Measurements from ENCODE around the gene SIAH3.

The SIAH3 gene

DNA sequence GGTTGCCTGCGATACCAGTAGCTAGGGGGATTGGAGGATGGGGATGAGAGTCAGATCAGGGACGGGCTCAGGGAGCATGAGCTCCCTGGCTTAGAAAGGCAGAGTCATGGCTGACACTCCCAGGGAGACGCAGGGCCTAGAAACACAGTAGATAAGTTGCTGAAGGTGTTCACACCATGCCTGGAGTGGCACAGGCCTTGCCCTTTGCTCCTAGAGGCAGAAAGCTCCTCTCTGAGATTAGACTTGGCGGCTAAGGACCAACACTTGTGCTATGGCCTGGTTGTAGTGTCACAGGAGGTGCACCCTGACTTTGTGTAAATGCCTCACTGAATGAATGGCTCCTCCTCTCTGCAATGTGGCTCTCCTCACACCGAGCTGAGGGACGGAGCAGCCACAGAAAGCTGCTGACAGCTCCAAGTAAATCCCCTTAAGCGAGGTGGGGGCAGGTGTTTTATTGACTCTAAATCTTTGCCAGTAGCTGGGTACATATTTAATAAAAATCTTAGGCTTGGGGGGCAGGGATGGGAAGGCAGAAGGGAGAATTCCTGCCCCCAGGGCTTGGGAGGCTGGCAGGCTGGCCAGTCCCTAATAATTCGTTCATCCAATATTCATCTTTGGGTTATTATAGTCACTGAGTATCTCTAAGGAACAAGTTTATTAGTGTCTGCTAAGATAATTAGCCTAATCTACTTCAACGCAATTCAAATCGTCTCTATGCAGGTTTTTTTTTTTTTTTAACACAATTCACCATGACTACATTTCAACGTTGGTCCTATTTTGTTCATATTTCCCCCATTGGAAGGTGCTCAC, 54.9 kb downstream of the SIAH3 start:
- no peak overlapping the region for H3K27ac ChIP-seq
- no peaks in the 10 kb centered on the region for H3K36me3 ChIP-seq (replicated peaks)
- TF ChIP-seq, protein P1, sequence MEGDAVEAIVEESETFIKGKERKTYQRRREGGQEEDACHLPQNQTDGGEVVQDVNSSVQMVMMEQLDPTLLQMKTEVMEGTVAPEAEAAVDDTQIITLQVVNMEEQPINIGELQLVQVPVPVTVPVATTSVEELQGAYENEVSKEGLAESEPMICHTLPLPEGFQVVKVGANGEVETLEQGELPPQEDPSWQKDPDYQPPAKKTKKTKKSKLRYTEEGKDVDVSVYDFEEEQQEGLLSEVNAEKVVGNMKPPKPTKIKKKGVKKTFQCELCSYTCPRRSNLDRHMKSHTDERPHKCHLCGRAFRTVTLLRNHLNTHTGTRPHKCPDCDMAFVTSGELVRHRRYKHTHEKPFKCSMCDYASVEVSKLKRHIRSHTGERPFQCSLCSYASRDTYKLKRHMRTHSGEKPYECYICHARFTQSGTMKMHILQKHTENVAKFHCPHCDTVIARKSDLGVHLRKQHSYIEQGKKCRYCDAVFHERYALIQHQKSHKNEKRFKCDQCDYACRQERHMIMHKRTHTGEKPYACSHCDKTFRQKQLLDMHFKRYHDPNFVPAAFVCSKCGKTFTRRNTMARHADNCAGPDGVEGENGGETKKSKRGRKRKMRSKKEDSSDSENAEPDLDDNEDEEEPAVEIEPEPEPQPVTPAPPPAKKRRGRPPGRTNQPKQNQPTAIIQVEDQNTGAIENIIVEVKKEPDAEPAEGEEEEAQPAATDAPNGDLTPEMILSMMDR (IDR thresholded peaks at IDR 0.05; ENCODE audit: low read depth, low read length, missing control alignments): no peak
- DNase-seq: no peak
- in situ Hi-C loops (cut with HindIII; ENCODE audit: low pct_ligation_motif_present, low sequenced_read_pairs): no loop called here
- no peak overlapping the region for H3K4me3 ChIP-seq (ENCODE audit: low read depth, low read length)
- H3K27me3 ChIP-seq (replicated peaks): no peaks in the 10 kb centered on the region

DNA sequence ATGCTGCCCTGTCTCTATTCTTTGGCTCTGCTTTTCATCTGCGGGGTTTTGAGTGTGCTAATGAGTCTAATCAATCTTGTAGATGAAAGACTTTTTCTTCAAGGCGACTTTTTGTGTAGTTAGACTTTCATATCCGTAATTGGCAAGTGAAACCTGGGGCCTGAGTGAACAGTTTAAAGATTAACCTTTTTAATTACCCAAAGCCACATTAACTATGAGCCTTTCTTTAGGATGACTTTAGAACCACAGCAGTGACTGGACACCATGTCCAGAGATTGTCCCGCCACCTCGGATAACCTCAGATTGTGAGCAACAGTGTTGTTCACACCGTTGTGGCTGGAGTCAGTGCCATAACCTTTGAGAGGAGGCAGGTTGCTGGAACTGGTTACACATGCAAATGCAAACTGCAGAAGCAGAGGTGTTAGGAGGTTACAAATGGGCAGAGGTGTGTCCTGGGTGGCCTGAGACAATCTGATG, 58.7 kb downstream of the SIAH3 start:
- Histone ChIP-seq H3K4me3 (ENCODE audit: low read depth, low read length) (no peak overlapping the region), H3K27ac (no peak overlapping the region), H3K27me3 (replicated peaks) (no peaks in the 10 kb centered on the region), H3K36me3 (replicated peaks) (no peaks in the 10 kb centered on the region)
- DNase-seq: no peak
- in situ Hi-C loops (cut with HindIII; ENCODE audit: low pct_ligation_motif_present, low sequenced_read_pairs): no loop called here
- TF ChIP-seq, protein P1 (IDR thresholded peaks at IDR 0.05; ENCODE audit: low read depth, low read length, missing control alignments): no peak

DNA sequence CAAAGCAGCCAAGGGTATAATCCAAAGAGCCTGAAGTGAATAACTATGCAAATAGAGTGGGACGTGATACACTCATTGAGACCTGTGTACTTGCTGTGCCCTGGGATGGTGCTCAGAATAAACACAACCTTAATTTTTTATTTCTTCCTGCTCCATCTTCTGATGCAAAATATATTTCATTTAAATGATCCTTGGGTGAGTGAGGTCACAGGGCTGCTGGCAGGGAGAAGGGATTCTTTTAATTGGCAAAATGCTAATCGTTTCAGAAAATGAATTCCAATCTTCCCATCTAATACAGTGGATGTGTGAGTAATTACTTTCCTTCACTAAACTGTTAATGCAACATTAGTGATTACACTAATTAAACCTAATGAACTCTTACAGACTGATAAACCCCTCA, 63.5 kb downstream of the SIAH3 start:
- no peaks in the 10 kb centered on the region for H3K36me3 ChIP-seq (replicated peaks)
- no peak for DNase-seq
- no peak overlapping the region for H3K27ac ChIP-seq
- no peak overlapping the region for H3K4me3 ChIP-seq (ENCODE audit: low read depth, low read length)
- TF ChIP-seq, protein P1 (IDR thresholded peaks at IDR 0.05; ENCODE audit: low read depth, low read length, missing control alignments): no peak
- in situ Hi-C loops (cut with HindIII; ENCODE audit: low pct_ligation_motif_present, low sequenced_read_pairs): no loop called here
- H3K27me3 ChIP-seq (replicated peaks): no peaks in the 10 kb centered on the region

DNA sequence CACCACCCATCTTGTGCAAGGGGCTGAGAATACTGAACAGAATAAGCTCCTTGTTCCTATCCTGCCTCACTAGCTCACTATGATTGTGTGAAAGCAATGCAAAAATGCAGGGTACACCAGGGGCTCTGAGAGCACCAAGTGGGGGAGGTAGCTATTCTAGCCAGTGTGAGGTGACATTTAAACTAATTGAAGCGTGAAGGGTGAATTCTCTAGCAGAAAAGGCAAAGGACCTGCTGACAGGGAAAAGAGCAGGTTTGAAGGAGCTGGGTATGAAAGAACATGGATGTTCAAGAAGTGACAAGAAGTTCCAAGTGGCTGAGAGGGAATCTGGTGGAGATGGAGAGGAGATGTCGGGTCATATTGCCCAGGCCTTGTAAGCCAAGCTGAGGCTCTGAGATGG, 64.2 kb downstream of the SIAH3 start:
- Histone ChIP-seq H3K27ac (no peak overlapping the region), H3K36me3 (replicated peaks) (no peaks in the 10 kb centered on the region), H3K27me3 (replicated peaks) (no peaks in the 10 kb centered on the region), H3K4me3 (ENCODE audit: low read depth, low read length) (no peak overlapping the region)
- no peak for DNase-seq
- in situ Hi-C loops (cut with HindIII; ENCODE audit: low pct_ligation_motif_present, low sequenced_read_pairs): no loop called here
- TF ChIP-seq, protein P1 (IDR thresholded peaks at IDR 0.05; ENCODE audit: low read depth, low read length, missing control alignments): no peak

DNA sequence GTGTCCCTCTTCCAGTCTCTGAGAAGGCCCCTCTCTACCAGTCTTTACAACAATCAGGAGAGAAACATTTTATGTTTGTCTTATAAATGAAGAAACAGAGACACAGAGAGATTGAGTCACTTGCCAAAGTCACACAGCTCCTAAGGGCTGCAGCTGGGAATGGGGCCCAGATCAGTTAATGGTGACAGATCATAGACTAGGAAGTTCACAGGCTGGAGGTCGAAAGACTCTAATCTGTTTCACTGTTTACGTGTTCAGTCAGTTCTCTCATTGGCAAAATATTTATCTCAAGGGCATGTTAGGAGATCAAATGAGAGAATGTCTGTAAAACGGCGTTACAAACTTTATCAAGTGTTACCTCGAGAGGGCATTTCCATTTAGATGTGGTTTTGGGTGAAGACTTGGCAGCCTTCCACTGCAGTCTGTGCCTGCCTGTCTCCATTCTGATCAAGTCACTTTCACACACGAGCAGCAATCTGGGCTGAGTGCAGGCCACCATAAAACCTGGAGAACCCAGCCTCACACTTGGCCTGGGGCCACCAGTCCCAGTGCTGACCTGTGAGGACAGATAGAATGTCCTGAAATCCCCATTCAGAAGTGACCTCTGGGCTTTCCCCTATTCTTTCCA, 65.1 kb downstream of the SIAH3 start:
- in situ Hi-C loops (cut with HindIII; ENCODE audit: low pct_ligation_motif_present, low sequenced_read_pairs): no loop called here
- H3K36me3 ChIP-seq (replicated peaks): no peaks in the 10 kb centered on the region
- no peak overlapping the region for H3K27ac ChIP-seq
- TF ChIP-seq, protein P1 (IDR thresholded peaks at IDR 0.05; ENCODE audit: low read depth, low read length, missing control alignments): no peak
- no peak for DNase-seq
- no peak overlapping the region for H3K4me3 ChIP-seq (ENCODE audit: low read depth, low read length)
- no peaks in the 10 kb centered on the region for H3K27me3 ChIP-seq (replicated peaks)
